GM19395 (cell line): Measurements from ENCODE around the gene RASSF4.

Experiments used
- ATAC-seq: cut with Tn5 transposase; IDR thresholded peaks from one replicate; pipeline ENCODE4 v1.9.1; 2021; ENCODE audit warnings: mild to moderate bottlenecking, moderate library complexity; ENCODE audit not compliant: unreplicated experiment

The RASSF4 gene

GRCh38 chr10:44974082-44974627 lies 14.6 kb downstream of the RASSF4 start:
- peak; percentile 2 for ATAC-seq

- ATAC-seq: peak; percentile 66
These were observed 15.2 kb downstream of the RASSF4 start for GRCh38 chr10:44974628-44975430.

- no peak for ATAC-seq
These were observed 16.1 kb downstream of the RASSF4 start for GRCh38 chr10:44975431-44976331.

- ATAC-seq: no peak
These were observed 17.0 kb downstream of the RASSF4 start for GRCh38 chr10:44976352-44977198.

- no peak for ATAC-seq
These were observed 17.9 kb downstream of the RASSF4 start for GRCh38 chr10:44977287-44978212.

- ATAC-seq: no peak
These were observed 18.6 kb downstream of the RASSF4 start for GRCh38 chr10:44978213-44978569.

GRCh38 chr10:44978570-44979280 lies 19.1 kb downstream of the RASSF4 start, which contains the start of gene DEPP1:
Gene DEPP1 (minus strand): TSS chr10:44978809. CDS start chr10:44978030, 779 bp downstream.
- ATAC-seq: no peak

GRCh38 chr10:44979281-44980191 lies 19.9 kb downstream of the RASSF4 start:
- no peak for ATAC-seq

GRCh38 chr10:44980309-44981171 lies 20.9 kb downstream of the RASSF4 start:
- no peak for ATAC-seq

GRCh38 chr10:44981172-44982113 lies 21.8 kb downstream of the RASSF4 start:
- peak; percentile 59 for ATAC-seq

GRCh38 chr10:44982114-44982460 lies 22.5 kb downstream of the RASSF4 start:
- ATAC-seq: no peak

GRCh38 chr10:44982496-44982895 lies 22.9 kb downstream of the RASSF4 start:
- ATAC-seq: no peak

GRCh38 chr10:44983066-44983894 lies 23.7 kb downstream of the RASSF4 start:
- no peak for ATAC-seq

- ATAC-seq: no peak
These were observed 24.3 kb downstream of the RASSF4 start for GRCh38 chr10:44983895-44984278.

GRCh38 chr10:44984671-44985101 lies 25.1 kb downstream of the RASSF4 start:
- no peak for ATAC-seq
